ENCODE results near the gene PTPRO.

DNA sequence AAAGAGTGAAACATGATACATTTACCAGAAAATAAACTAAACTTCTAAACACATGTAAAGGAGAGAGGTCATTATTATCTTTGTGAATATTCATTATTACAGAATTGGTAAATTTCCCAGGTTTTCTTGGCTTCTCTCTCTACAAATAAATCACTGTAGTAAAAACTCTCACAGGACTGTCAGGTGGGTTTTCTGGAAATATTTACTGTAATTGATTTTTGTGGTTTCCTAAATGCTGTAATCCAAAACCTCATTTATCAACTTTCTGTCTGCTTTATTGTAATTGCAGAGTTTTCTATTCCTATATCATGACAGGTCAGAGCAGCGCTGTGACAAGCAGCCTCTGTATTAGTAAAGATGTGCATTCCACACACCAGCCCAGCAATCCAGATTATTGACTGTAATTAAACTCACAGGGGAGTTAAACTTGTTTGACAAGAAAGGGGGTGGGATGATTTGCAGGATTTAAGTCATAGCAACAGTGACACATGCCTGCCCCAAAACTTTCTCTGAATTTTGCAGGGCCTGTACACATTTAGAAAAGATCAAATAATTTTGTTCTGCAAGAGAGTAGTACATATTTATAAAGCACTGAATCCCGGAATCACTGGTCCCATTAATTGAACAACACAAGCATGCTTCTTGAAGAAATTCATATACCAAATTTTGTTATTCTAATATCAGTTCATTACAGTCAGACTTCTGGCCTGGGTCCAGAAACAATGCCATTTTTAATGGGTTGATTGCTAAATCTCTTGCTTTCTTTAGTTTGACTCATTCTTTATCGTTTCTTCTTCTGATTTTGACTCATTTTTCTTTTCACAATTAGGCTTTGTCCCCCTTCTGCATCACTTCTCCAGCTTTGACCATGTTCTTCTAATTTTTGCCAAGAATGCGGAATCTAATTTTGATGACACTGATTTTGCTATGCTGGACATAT is 42.2 kb downstream of the PTPRO start:
- TF ChIP-seq, protein P1, sequence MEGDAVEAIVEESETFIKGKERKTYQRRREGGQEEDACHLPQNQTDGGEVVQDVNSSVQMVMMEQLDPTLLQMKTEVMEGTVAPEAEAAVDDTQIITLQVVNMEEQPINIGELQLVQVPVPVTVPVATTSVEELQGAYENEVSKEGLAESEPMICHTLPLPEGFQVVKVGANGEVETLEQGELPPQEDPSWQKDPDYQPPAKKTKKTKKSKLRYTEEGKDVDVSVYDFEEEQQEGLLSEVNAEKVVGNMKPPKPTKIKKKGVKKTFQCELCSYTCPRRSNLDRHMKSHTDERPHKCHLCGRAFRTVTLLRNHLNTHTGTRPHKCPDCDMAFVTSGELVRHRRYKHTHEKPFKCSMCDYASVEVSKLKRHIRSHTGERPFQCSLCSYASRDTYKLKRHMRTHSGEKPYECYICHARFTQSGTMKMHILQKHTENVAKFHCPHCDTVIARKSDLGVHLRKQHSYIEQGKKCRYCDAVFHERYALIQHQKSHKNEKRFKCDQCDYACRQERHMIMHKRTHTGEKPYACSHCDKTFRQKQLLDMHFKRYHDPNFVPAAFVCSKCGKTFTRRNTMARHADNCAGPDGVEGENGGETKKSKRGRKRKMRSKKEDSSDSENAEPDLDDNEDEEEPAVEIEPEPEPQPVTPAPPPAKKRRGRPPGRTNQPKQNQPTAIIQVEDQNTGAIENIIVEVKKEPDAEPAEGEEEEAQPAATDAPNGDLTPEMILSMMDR (IDR thresholded peaks at IDR 0.05), result no peak
- TF ChIP-seq POLR2AphosphoS5 (IDR thresholded peaks at IDR 0.05; ENCODE audit: insufficient read depth in 1 of 2, low read depth in 1 of 2) (no peak), POLR2A (IDR thresholded peaks at IDR 0.05) (no peak)
